IPS-NIHi7 (cell line): ENCODE data around the gene MOAP1.
"Not testable (repeated sequence)": the region's sequence is repeated elsewhere in the genome, so short reads cannot be mapped to it uniquely, and the experiment has no call there.

ENCODE experiments used
- DNase-seq: peaks from one replicate; pipeline ENCODE4 v3.0.0; 2012; ENCODE audit warnings: mixed read lengths; ENCODE audit errors: extremely low spot score

The MOAP1 gene

GRCh38 chr14:93146119-93146518, 38.6 kb downstream of the MOAP1 start:
- no peak for DNase-seq

DNA sequence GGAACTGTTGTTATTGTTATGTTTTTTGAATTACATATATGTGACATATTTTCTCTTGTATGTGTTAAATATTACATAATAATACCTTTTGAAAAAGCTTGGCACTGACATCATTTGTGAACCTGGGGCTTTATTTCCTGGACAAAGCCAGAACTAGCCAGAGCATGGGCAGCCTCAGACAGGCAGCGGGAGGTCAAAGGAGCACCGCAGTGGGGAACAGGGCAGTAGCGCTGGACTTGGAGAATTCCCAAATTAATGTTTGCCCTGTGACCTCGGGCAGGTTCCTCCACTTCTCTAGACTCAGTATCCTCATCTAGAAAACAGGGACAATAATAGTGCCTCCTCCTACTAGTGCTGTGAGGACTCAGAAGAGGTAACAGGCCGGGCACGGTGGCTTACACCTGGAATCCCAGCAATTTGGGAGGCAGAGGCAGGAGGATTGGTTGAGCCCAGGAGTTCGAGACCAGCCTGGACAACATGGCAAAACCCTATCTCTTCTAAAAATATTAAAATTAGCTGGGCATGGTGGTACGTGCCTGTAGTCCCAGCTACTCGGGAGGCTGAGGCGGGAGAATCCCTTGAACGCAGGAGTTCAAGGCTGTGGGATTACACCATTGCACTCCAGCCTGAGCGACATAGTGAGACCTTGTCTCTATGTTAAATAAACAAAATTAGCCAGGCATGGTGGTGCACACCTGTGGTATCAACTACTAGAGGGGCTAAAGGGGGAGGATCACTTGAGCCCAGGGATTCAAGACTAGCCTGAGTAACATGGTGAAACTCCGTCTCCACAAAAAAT, 41.6 kb downstream of the MOAP1 start:
- no peak for DNase-seq

DNA sequence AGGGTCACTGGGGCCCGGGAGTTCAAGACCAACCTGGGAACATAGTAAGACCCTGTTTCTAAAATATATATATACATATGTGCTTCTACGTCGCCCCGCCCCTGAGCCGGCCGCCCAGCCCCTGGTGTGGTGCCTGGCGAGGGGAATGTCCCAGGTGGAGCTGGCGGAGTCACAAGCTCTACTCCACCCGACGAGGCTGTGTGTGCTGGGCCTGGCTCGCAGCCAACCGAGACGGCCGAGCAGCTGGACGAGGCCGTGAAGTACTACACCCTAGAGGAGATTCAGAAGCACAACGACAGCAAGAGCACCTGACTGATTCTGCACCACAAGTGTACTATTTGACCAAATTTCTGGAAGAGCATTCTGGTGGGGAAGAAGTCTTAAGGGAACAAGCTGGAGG, 46.8 kb downstream of the MOAP1 start:
- DNase-seq, result no peak

DNA sequence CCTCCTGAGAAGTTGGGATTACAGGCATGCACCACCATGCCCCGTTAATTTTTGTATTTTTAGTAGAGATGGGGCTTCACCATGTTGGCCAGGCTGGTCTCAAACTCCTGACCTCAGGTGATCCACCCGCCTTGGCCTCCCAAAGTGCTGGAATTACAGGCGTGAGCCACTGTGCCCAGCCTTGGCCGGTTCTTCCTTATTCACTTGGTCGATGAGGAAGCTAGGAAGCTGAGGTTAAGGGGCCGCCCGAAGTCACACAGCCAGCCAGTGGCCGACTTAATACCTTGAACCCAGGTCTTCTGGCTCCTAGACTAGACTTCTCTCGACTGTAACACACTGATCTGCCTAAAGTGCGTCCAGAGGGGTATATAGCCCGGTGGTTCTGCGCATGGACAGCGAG, 48.2 kb downstream of the MOAP1 start:
- DNase-seq, result not testable (repeated sequence)

DNA sequence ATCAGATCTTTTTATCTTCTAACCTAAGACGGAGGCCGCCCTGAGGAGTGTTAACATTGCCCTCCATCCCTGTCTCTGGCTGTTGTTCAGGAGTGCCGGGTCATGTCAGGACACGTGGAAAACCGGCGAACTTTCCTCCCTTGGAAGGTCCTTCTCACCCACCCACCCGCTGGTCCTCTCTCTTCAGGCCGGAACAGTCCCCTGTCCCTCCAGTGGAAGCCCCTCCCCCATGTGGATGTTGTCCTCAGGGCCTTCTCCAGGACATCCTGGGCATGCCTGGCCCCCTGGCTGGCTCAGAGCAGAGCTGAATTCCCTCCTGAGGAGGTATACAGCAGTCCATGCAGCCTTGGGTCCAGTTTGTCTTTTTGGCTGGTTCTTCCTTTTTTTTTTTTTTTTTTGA, 48.7 kb downstream of the MOAP1 start:
- no peak for DNase-seq

GRCh38 chr14:93135399-93135798, 49.3 kb downstream of the MOAP1 start:
- DNase-seq, result no peak

DNA sequence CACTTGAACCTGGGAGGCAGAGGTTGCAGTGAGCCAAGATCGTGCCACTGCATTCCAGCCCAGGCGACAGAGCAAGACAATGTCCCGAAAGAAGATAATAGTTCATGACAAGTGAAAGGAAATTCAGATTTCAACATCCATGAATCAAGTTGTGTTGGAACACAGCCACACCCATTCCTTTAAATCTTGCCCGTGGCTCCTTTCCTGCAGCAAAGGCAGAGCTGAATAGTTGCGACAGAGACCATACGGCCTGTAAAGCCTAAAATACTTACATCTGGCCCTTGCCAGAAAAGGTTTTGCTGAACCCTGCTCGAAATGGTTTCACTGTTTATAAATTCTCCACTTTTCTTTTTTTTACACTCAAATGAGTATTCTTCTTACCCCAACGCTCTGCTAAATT, 51.2 kb downstream of the MOAP1 start:
- DNase-seq, result no peak

- DNase-seq, result peak; percentile 57
These were observed 52.1 kb downstream of the MOAP1 start for GRCh38 chr14:93132472-93133065.
